K562 (cell line): Measurements from ENCODE around the gene PPTC7. TPM values are rescaled to one million over a fixed set of nuclear protein-coding genes. Genes with fewer than 3 reads are reported as not detected.

Source experiments
- HOMEZ ChIP-seq: fragments of 250-450 bp; sonication (Bioruptor Pico); IDR thresholded peaks from 2 replicates; pipeline ENCODE4 v1.4.0; 2020; ENCODE audit warnings: mild to moderate bottlenecking, moderate library complexity
- MYNN ChIP-seq, 2 experiments: sonication (generic); formaldehyde crosslinking in 1 of 2; IDR thresholded peaks; 2 replicates each; pipeline versions ENCODE4 v1.5.0 to v1.6.1; 2016 to 2020; ENCODE audit warnings: antibody characterized with exemption in 1 of 2, missing genetic modification reagents in 1 of 2
- SFPQ ChIP-seq: fragments of 200-400 bp; formaldehyde crosslinking; IDR thresholded peaks from 2 replicates; pipeline ENCODE4 v1.6.1; 2017; ENCODE audit warnings: mild to moderate bottlenecking, low read depth, low read length, moderate library complexity
- SPI1 ChIP-seq: IDR thresholded peaks from 2 replicates; pipeline ENCODE4 v1.6.1; 2011; ENCODE audit warnings: low read depth, low read length, control low read depth, borderline replicate concordance
- SRSF3 ChIP-seq: fragments of 200-400 bp; formaldehyde crosslinking; IDR thresholded peaks from 2 replicates; pipeline ENCODE4 v1.6.1; 2016; ENCODE audit warnings: mild to moderate bottlenecking, low read length, moderate library complexity; ENCODE audit not compliant: insufficient read depth
- WHSC1 ChIP-seq: IDR thresholded peaks from one replicate; pipeline ENCODE4 v1.6.1; 2012; ENCODE audit warnings: low read length, control low read depth, inconsistent platforms
- ZNF121 ChIP-seq: sonication (generic); formaldehyde crosslinking; conservative IDR thresholded peaks from 2 replicates; pipeline ENCODE4 v1.8.0; 2022; ENCODE audit warnings: missing genetic modification reagents
- ZNF239 ChIP-seq: fragments of 250-450 bp; sonication (Bioruptor Pico); IDR thresholded peaks from 2 replicates; pipeline ENCODE4 v1.4.0; 2020; ENCODE audit warnings: mild to moderate bottlenecking
- ZNF384 ChIP-seq: IDR thresholded peaks from 2 replicates; pipeline ENCODE4 v1.6.1; 2012; ENCODE audit warnings: low read depth, low read length, improper control_type of control experiment
- ZNF518B ChIP-seq: fragments of 250-450 bp; sonication (Bioruptor Pico); IDR thresholded peaks from 2 replicates; pipeline ENCODE4 v1.5.0; 2021; ENCODE audit warnings: mild to moderate bottlenecking, moderate library complexity
- polyA plus RNA-seq, 8 experiments: library from polyadenylated mRNA; depleted of rRNA in 4 of 8; stranded (reverse) in 5 of 8; unstranded in 3 of 8; fragments of >200 nt; fragmentation: Nextera tagmentation in 2 of 8; fragmentation: Illumina TruSeq in 1 of 8; extraction: Ambion mirVana in 2 of 8; extraction: Trizol in 1 of 8; gene quantifications; 2 replicates each; pipeline versions ENCODE4 v1.2.1 to v1.2.3, GENCODE V29; 2011 to 2014; ENCODE audit warnings: inconsistent platforms in 1 of 8, missing spikeins in 1 of 8
- total RNA-seq, 7 experiments: library from RNA; depleted of rRNA in 6 of 7; stranded (reverse); fragments of >200 nt in 6 of 7; fragmentation: Illumina TruSeq in 2 of 7; extraction: Trizol in 2 of 7; gene quantifications; 2 replicates each; pipeline versions ENCODE4 v1.2.1 to v1.2.3, GENCODE V29; 2011 to 2021; ENCODE audit warnings: low replicate concordance in 1 of 7
- TF ChIP-seq, protein P1 (sequence below): fragments of 450-650 bp; IDR thresholded peaks from 2 replicates; pipeline ENCODE4 v1.6.1; 2018; ENCODE audit not compliant: partially characterized antibody
- TF ChIP-seq, protein P2 (sequence below): fragments of 450-650 bp; IDR thresholded peaks from 2 replicates; pipeline ENCODE4 v1.6.1; 2016; ENCODE audit warnings: low read depth, mild to moderate bottlenecking, moderate library complexity

Gene PPTC7
- total and polyA plus RNA-seq, 9 of the 15 experiments (the other 6 are each of a cell fraction or from before 2014, with no cell fraction given): 2.6 to 23.1 (median 11.9) TPM

GRCh38 chr12:110516995-110517394 is 66.1 kb downstream of the PPTC7 start (continued):
- TF ChIP-seq ZNF518B (CRISPR knock-in tag) (no peak), WHSC1 (no peak), MYNN (IDR thresholded peaks at IDR 0.05) (no peak), MYNN (CRISPR knock-in tag; IDR thresholded peaks at IDR 0.05) (no peak), ZNF384 (no peak), SRSF3 (no peak), SFPQ (no peak), SPI1 (no peak), ZNF239 (CRISPR knock-in tag) (no peak), ZNF121 (CRISPR knock-in tag) (peak; percentile 97), HOMEZ (CRISPR knock-in tag) (no peak)
- TF ChIP-seq, protein P1, sequence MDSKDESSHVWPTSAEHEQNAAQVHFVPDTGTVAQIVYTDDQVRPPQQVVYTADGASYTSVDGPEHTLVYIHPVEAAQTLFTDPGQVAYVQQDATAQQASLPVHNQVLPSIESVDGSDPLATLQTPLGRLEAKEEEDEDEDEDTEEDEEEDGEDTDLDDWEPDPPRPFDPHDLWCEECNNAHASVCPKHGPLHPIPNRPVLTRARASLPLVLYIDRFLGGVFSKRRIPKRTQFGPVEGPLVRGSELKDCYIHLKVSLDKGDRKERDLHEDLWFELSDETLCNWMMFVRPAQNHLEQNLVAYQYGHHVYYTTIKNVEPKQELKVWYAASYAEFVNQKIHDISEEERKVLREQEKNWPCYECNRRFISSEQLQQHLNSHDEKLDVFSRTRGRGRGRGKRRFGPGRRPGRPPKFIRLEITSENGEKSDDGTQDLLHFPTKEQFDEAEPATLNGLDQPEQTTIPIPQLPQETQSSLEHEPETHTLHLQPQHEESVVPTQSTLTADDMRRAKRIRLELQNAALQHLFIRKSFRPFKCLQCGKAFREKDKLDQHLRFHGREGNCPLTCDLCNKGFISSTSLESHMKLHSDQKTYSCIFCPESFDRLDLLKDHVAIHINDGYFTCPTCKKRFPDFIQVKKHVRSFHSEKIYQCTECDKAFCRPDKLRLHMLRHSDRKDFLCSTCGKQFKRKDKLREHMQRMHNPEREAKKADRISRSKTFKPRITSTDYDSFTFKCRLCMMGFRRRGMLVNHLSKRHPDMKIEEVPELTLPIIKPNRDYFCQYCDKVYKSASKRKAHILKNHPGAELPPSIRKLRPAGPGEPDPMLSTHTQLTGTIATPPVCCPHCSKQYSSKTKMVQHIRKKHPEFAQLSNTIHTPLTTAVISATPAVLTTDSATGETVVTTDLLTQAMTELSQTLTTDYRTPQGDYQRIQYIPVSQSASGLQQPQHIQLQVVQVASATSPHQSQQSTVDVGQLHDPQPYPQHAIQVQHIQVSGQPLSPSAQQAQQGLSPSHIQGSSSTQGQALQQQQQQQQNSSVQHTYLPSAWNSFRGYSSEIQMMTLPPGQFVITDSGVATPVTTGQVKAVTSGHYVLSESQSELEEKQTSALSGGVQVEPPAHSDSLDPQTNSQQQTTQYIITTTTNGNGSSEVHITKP: no peak
- TF ChIP-seq, protein P2, sequence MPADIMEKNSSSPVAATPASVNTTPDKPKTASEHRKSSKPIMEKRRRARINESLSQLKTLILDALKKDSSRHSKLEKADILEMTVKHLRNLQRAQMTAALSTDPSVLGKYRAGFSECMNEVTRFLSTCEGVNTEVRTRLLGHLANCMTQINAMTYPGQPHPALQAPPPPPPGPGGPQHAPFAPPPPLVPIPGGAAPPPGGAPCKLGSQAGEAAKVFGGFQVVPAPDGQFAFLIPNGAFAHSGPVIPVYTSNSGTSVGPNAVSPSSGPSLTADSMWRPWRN: no peak
